Panc1 (cell line): ENCODE results near the gene TMEM161B.

Source experiments
- CTCF ChIP-seq: fragments of 450-650 bp; IDR thresholded peaks from 2 replicates; pipeline ENCODE4 v1.5.1; 2017; ENCODE audit warnings: mild to moderate bottlenecking
- SIN3A ChIP-seq: IDR thresholded peaks from 2 replicates; pipeline ENCODE4 v1.6.1; 2012; ENCODE audit warnings: low read depth, mild to moderate bottlenecking, low read length, moderate library complexity, borderline replicate concordance; ENCODE audit not compliant: insufficient read depth

- TF ChIP-seq CTCF: no peak
- no peak for TF ChIP-seq SIN3A
Measured at GRCh38 chr5:88298425-88298824, 29.8 kb upstream of the TMEM161B start.
